Lower leg skin (tissue), 4 donors: ENCODE measurements around the gene GRB7. TPM values are rescaled to one million over a fixed set of nuclear protein-coding genes. Genes with fewer than 3 reads are reported as not detected.
A peak's percentile ranks its signal among the peaks of the same experiment; 100 is the strongest.

Experiments
- DNase-seq, 2 donors: peaks; one replicate each; pipeline ENCODE4 v3.0.0-alpha.2; 2019; ENCODE audit warnings: low spot score in 2 of 2
- H3K4me3 ChIP-seq: fragments of 200-600 bp; sonication (generic); 2 replicates; pipeline ENCODE4 v1.5.1; 2017; ENCODE audit warnings: mild to moderate bottlenecking, low read depth; ENCODE audit not compliant: poor library complexity, severe bottlenecking
- CTCF ChIP-seq, 3 donors: fragments of 450-650 bp; IDR thresholded peaks; one replicate each; pipeline ENCODE4 v1.5.1; 2016; ENCODE audit warnings: antibody characterized with exemption in 3 of 3, mild to moderate bottlenecking in 3 of 3, moderate library complexity in 2 of 3
- POLR2A ChIP-seq, 2 donors: fragments of 450-650 bp; IDR thresholded peaks; one replicate each; pipeline ENCODE4 v1.6.1; 2016 to 2017; ENCODE audit warnings: antibody characterized with exemption in 2 of 2, mild to moderate bottlenecking in 1 of 2, moderate library complexity in 1 of 2
- WGBS, 2 donors: methylation state at CpG; one replicate each; pipeline ENCODE4 v1.1.5; 2018; 5-methylcytosine and 5-hydroxymethylcytosine counted together
- intact Hi-C: fragments of 100-400 bp; cut with DNase I; formaldehyde crosslinking; loops from one replicate; pipeline ENCODE4 v1.15.0; 2023; ENCODE audit warnings: low total_unique reads
- total RNA-seq, 4 donors: library from RNA; depleted of rRNA; stranded (reverse); fragments of >200 nt; gene quantifications; one replicate each; pipeline ENCODE4 v1.1.0, GENCODE V29; 2016

The GRB7 gene
- total RNA-seq, 4 donors from 2014 or later, result 66.0 to 148 (median 97.4) TPM

GRCh38 chr17:39714234-39714633 is 23.5 kb upstream of the GRB7 start:
- WGBS, 2 donors, result 95 to 98% methylated on average over 4 of the region's 4 CpGs
- intact Hi-C loops, result no loop called here
- no peak for TF ChIP-seq POLR2A (IDR thresholded peaks at IDR 0.05)
- no peak for TF ChIP-seq CTCF (IDR thresholded peaks at IDR 0.05)
- no peak for DNase-seq
- H3K4me3 ChIP-seq, result no peak overlapping the region

- intact Hi-C loops, result no loop called here
- WGBS, 2 donors, result 61 to 73% methylated on average over 18 of the region's 18 CpGs
- no peak for DNase-seq
- H3K4me3 ChIP-seq, result no peak overlapping the region
- TF ChIP-seq CTCF (IDR thresholded peaks at IDR 0.05) (no peak), POLR2A (IDR thresholded peaks at IDR 0.05) (no peak)
These were observed 22.2 kb upstream of the GRB7 start for GRCh38 chr17:39715375-39716072.

- WGBS, 2 donors, result 61 to 63% methylated on average over 15 of the region's 15 CpGs
- no peak overlapping the region for H3K4me3 ChIP-seq
- DNase-seq, result no peak
- no peak for TF ChIP-seq CTCF (IDR thresholded peaks at IDR 0.05)
- no peak for TF ChIP-seq POLR2A (IDR thresholded peaks at IDR 0.05)
- intact Hi-C loops, result no loop called here
These were observed 21.5 kb upstream of the GRB7 start for GRCh38 chr17:39716073-39716818.

- peak in 1 of 2 donors; percentile 60 for DNase-seq
- TF ChIP-seq CTCF (IDR thresholded peaks at IDR 0.05), result no peak
- TF ChIP-seq POLR2A (IDR thresholded peaks at IDR 0.05), result no peak
- intact Hi-C loops, result no loop called here
- H3K4me3 ChIP-seq, result no peak overlapping the region
- 68 to 75% methylated on average over 11 of the region's 11 CpGs for WGBS, 2 donors
These were observed 20.7 kb upstream of the GRB7 start for GRCh38 chr17:39716879-39717536.

- WGBS, 2 donors, result 78 to 81% methylated on average over 6 of the region's 6 CpGs
- no peak for TF ChIP-seq CTCF (IDR thresholded peaks at IDR 0.05)
- no peak overlapping the region for H3K4me3 ChIP-seq
- intact Hi-C loops, result no loop called here
- DNase-seq, result no peak
These were observed 20.1 kb upstream of the GRB7 start for GRCh38 chr17:39717660-39718059.
